Measurements from ENCODE around the gene TH.

DNA sequence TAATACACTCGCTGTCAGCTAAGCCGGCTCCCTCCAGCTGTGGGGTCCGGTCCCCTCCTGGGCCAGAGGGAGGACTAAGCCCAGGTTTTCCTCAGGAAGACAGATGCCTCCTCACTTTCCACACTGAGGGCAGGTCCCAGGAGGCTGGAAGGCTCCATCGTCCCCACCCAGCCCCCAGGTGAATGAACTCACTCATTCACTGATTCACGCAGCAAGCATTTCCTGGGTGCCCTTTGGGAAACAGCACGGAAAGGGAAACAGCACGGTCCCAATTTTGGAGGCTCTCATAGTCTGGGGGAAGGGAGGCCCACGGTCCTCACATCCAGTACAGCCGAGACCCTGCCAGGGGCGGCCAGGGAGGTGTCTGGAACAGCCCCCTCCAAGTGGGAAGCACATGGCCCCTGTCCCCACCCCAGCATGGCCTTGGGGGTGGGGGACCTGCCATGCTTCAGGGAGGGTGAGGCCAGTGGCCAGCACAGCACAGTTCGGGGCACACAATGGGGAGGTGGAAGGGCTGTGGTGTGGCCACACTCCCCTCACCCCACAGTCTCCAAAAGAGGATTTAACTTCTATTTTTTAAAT, 9.3 kb upstream of the TH start:
- TF ChIP-seq, protein P1, sequence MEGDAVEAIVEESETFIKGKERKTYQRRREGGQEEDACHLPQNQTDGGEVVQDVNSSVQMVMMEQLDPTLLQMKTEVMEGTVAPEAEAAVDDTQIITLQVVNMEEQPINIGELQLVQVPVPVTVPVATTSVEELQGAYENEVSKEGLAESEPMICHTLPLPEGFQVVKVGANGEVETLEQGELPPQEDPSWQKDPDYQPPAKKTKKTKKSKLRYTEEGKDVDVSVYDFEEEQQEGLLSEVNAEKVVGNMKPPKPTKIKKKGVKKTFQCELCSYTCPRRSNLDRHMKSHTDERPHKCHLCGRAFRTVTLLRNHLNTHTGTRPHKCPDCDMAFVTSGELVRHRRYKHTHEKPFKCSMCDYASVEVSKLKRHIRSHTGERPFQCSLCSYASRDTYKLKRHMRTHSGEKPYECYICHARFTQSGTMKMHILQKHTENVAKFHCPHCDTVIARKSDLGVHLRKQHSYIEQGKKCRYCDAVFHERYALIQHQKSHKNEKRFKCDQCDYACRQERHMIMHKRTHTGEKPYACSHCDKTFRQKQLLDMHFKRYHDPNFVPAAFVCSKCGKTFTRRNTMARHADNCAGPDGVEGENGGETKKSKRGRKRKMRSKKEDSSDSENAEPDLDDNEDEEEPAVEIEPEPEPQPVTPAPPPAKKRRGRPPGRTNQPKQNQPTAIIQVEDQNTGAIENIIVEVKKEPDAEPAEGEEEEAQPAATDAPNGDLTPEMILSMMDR (IDR thresholded peaks at IDR 0.05), result no peak
- no peak for TF ChIP-seq POLR2A (IDR thresholded peaks at IDR 0.05)
